NT2/D1 (cell line): ENCODE data around the gene KCNG1.

Experiments used
- YY1 ChIP-seq: IDR thresholded peaks from 2 replicates; pipeline ENCODE4 v1.6.1; 2011; ENCODE audit not compliant: insufficient read length, insufficient read depth
- ZNF274 ChIP-seq: IDR thresholded peaks from 2 replicates; pipeline ENCODE4 v1.6.1; 2011; ENCODE audit warnings: mild to moderate bottlenecking, low read depth, low read length

GRCh38 chr20:50957276-50957675 lies 65.6 kb downstream of the KCNG1 start:
- TF ChIP-seq ZNF274 (no peak), YY1 (no peak)
